ENCODE results near the gene SLC39A11.

DNA sequence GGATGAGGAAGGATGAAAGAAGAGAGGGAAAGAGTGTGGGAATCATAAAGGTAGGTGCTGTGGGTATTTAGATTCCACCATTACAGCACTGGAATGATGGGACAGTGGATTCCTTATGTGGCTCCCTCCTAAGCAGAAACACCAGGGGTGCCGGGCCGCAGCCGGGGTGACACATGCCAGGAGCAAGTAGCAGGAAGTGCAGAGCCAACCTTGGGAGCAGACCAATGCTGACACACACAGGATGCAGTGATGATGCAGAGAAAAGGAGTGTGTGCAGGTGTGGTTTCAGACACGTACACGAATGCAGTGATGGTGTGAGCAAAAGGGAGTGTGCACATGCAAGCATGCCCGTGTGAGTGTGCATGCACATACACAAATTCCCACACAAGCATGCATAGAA lies 338.0 kb downstream of the SLC39A11 start:
- no peak for TF ChIP-seq SIN3A (IDR thresholded peaks at IDR 0.05; ENCODE audit: low read depth)
- TF ChIP-seq POLR2A (IDR thresholded peaks at IDR 0.05; ENCODE audit: borderline replicate concordance, extremely low read depth, insufficient read depth, insufficient read length): no peak
- TF ChIP-seq EZH2phosphoT487 (IDR thresholded peaks at IDR 0.05; ENCODE audit: borderline replicate concordance): no peak
- no peak for TF ChIP-seq TCF7L2 (IDR thresholded peaks at IDR 0.05; ENCODE audit: borderline replicate concordance, extremely low read depth, insufficient read depth, insufficient read length)
- no peak for TF ChIP-seq POLR2AphosphoS5 (IDR thresholded peaks at IDR 0.05; ENCODE audit: low read depth, low read length)
- no peak for TF ChIP-seq CTCF (IDR thresholded peaks at IDR 0.05 in 2 of 3, conservative IDR thresholded peaks at IDR 0.05 in 1 of 3; ENCODE audit: borderline replicate concordance in 1 of 3, insufficient read depth in 1 of 3, low read depth in 2 of 3, low read length in 2 of 3)
- TF ChIP-seq EZH2 (IDR thresholded peaks at IDR 0.05): no peak
- TF ChIP-seq, protein P1, sequence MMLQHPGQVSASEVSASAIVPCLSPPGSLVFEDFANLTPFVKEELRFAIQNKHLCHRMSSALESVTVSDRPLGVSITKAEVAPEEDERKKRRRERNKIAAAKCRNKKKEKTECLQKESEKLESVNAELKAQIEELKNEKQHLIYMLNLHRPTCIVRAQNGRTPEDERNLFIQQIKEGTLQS (IDR thresholded peaks at IDR 0.05): no peak
